Stomach (tissue), 4 donors: Measurements from ENCODE around the gene HADHB.

Source experiments
- POLR2A ChIP-seq, 4 donors: fragments of 450-650 bp; IDR thresholded peaks; one replicate each; pipeline ENCODE4 v1.6.1; 2016; ENCODE audit warnings: antibody characterized with exemption in 4 of 4, control low read depth in 2 of 4, mild to moderate bottlenecking in 1 of 4, moderate library complexity in 1 of 4
- POLR2AphosphoS5 ChIP-seq, 3 donors: sonication (generic); formaldehyde crosslinking; IDR thresholded peaks; one replicate each; pipeline ENCODE4 v1.6.1; 2016; ENCODE audit warnings: antibody characterized with exemption in 3 of 3
- TF ChIP-seq, protein P1 (sequence below), 7 experiments: fragments of 450-650 bp in 4 of 7; fragments of 200-600 bp in 3 of 7; sonication (generic) in 3 of 7; IDR thresholded peaks; one replicate each; pipeline ENCODE4 v1.5.1; 2016 to 2019; ENCODE audit warnings: antibody characterized with exemption in 7 of 7, control low read depth in 2 of 7, mild to moderate bottlenecking in 1 of 7

DNA sequence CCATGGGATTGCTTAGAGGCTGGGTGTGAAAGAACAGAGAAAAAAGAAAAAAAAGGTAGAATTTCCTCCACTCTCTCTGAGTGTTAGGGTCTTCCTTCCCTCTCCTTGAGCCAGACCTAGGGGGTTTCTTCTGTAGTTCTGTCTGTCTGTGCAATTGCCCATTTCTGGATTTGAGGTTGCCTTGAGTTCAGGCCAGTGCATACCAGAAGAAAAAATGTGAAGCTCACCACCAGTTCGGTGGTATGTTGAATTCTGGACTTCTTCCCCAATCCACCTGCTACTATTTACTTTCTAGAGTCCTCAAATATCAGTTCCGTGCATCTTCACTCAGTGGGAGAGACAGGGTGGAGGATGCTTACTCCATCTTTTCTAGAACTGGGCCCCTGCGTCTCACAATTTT, 85.9 kb downstream of the HADHB start:
- TF ChIP-seq, protein P1, sequence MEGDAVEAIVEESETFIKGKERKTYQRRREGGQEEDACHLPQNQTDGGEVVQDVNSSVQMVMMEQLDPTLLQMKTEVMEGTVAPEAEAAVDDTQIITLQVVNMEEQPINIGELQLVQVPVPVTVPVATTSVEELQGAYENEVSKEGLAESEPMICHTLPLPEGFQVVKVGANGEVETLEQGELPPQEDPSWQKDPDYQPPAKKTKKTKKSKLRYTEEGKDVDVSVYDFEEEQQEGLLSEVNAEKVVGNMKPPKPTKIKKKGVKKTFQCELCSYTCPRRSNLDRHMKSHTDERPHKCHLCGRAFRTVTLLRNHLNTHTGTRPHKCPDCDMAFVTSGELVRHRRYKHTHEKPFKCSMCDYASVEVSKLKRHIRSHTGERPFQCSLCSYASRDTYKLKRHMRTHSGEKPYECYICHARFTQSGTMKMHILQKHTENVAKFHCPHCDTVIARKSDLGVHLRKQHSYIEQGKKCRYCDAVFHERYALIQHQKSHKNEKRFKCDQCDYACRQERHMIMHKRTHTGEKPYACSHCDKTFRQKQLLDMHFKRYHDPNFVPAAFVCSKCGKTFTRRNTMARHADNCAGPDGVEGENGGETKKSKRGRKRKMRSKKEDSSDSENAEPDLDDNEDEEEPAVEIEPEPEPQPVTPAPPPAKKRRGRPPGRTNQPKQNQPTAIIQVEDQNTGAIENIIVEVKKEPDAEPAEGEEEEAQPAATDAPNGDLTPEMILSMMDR (IDR thresholded peaks at IDR 0.05) = no peak
- TF ChIP-seq POLR2AphosphoS5 (IDR thresholded peaks at IDR 0.05) (no peak), POLR2A (IDR thresholded peaks at IDR 0.05) (no peak)
